GM19193 (cell line): ENCODE measurements around the gene CLIP4.

Experiments used
- POLR2A ChIP-seq: IDR thresholded peaks from 4 replicates; pipeline ENCODE4 v1.6.1; 2011; ENCODE audit not compliant: insufficient read depth, insufficient read length; ENCODE audit errors: extremely low read depth

Gene CLIP4

DNA sequence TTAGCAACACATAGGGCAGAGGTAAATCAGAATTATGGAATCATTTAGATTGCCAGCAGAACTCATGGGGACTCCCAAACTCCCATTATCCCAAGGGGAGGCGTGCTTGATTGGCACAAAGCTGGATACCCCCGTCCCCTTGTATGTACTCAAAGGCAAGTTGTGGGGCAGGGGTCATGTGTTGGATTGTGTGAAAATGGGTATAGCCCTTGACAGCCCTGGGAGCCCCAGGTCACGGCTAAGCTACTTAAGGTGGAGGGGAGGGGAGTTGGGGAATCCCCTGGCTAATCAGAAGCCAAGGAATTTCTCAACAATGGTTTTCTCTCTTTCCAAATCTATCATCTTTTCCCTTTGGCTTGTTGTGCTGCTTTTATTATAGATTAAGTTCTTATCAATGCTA lies 32.7 kb downstream of the CLIP4 start:
- no peak for TF ChIP-seq POLR2A

DNA sequence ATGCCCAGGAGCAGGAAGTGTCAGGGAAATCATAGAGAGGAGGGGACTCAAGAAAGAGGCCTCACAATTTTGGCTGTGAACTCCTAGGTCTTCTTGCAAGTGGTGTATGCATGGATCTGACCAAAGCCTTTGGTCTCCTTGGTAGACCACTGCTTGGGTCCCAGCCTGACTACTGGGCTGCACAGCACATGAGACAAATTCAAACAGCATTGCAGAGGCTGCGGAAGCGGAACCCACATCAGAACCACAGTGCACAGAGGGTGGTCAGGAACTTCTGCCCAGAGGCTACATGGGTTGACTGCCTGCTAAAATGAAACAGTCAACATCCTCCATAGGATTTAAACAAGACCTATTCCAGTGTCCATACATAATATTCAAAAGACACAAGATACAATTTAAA lies 39.4 kb downstream of the CLIP4 start:
- no peak for TF ChIP-seq POLR2A

- no peak for TF ChIP-seq POLR2A
These were observed 40.4 kb downstream of the CLIP4 start for GRCh38 chr2:29155578-29155977.

DNA sequence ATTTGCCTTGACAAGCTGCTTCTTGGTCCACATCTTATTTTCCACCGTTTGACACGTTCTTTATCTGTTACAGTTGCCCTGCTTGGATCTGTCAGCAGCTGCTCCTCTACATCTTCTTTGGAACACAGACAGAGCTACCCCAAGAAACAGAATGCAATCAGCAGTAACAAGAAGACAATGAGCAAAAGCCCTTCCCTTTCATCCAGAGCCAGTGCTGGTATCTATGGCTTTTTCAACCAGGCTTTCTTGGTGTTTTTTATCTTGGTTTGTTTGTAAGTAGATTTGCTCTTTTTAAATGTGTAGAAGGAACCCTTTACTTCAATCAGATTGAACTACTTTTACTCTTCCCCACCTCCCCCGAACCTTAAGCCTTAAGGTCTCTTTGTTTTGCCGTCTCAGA lies 41.9 kb downstream of the CLIP4 start:
- TF ChIP-seq POLR2A: no peak

- TF ChIP-seq POLR2A: no peak
These were observed 43.9 kb downstream of the CLIP4 start for GRCh38 chr2:29159125-29159524.

DNA sequence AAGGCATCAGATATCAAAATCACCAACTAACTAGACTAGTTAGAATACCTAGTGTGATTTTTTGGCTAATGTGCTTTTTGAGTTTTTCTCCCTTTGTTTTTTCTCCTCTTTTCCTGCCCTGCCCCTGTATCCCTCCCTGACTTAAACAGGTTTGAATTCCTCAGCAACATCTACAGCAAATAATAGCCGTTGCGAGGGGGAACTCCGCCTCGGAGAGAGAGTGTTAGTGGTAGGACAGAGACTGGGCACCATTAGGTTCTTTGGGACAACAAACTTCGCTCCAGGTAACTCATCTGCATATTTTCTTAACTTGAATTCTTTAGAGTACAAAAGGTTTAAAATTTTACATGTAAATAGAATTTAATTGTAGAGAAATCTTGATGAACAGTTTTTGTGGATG lies 45.0 kb downstream of the CLIP4 start:
- no peak for TF ChIP-seq POLR2A

DNA sequence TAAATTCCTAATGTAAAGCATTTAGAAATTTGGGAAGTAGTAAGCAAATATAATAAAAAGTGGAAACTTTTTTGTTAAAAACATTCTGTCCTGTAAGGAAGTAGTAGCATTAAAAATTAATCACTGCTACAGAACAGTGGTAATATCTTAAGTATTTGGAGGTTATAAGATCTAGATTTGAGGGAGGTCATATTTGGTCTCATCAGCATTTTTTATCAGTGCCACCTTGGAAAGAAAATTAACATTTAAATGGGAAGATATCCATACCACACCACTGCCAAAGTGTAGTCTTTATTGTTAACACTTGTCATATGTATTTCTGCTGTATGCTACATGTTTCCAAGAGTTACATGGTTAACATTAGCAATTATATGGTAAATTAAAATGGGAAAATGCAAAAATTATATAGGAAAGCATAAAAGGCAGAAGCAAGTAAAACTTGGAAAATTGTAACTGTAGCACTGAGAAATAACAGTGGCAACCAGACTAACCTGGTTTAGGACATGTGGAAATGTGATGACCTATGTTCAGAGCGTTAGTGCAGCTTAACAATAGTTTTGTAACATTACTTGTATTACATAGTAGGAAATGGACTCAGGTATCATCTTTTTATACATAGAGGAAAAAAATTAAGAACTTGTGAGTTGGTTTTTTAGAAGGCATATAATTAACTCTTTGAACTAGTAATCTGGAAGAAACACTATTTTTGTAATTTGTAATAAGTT lies 47.2 kb downstream of the CLIP4 start:
- TF ChIP-seq POLR2A: no peak

GRCh38 chr2:29164091-29164846 lies 49.1 kb downstream of the CLIP4 start:
- no peak for TF ChIP-seq POLR2A

DNA sequence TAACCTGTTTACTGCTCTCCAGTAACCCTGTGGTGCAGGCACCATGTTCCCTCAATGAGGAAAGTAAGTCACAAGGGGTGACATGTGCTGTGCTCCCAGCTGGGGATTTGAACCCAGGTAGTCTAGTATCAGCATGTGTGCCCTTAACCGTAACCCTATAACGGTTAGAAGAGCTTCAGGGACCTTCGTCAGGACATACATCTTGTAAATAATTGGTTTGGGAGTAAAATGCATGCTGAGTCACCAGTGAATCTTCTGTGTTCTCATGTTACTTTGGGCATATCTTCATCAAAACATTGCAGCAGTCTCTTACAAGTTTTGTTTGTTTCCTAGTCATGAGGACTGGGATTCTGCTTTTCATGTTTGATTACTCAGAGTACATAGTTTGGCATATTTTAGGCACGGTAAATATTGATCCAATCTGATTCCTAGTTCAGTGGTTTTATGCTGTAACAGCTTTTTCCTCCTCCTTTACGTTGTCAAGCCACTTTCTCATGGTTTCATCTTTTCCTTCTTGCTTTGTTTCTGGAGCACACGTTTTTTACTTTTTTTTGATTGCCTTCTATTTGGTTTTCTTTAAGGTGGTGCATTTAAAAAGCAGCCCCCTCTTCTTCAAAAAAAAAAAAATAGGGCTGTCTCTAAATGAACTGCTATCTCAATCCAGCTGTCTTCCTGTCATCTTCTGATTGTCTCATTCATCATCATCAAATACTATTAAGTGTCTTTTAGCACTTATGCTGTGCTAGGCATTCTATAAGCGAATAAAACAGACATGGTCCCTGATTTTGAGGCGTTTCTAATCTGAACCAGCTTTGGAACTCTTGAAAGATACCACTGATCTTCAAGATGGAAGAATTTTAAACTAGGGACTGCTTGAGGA lies 50.4 kb downstream of the CLIP4 start:
- no peak for TF ChIP-seq POLR2A

DNA sequence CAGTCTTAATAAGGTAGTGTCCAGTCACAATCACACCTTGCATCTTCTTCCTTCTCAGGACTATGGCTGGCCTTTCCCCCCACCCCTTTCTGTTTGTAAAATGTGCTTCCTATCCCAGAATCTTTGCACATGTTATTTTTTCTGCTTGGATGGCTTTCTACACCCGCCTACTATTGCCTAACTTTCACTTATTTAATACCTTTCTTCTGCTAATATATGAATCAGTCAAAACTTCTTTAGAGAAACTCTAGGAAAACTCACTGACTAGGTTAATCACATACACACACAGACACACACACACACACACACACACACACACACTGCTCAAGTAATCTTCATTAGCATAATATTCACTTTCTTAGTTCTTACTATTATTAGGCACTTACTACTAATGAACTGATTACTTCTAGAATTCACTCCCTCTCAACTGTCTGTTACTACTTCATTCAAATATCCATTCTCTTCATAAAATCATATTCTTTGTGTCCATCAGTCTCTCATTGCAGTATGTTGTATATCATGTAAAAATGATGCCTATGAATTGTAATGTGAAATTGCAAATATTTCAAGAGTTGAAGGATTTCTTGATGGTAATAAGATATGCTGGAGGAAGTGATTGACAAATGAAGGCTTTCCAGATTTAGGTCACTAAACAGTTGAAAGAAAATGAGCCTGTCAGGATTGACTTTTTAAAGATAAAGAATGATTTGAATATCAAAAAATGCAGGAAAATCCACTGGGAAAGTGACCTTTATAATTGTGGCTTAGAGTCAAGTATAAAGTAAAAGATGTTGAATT lies 51.2 kb downstream of the CLIP4 start:
- no peak for TF ChIP-seq POLR2A

- no peak for TF ChIP-seq POLR2A
These were observed 59.7 kb downstream of the CLIP4 start for GRCh38 chr2:29174937-29175336.

DNA sequence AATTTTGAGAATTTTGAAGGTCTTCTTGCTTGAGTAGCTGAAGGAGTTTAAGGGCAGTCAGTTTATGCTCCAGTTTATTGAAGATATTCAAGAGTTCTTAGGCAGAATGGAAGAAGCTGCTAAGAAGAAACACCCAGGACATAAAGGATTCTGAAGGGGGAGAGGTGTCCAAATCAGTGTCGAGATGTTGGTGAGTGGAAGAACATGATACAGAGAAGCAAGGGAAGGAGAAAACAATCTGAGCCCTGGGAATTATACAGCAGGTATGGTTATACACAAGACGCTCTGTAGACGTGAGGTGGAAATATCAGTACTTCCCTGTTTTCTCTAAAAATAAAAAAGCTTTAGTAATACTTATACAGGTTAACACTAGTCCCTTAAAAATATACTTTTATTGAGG lies 60.1 kb downstream of the CLIP4 start:
- no peak for TF ChIP-seq POLR2A

DNA sequence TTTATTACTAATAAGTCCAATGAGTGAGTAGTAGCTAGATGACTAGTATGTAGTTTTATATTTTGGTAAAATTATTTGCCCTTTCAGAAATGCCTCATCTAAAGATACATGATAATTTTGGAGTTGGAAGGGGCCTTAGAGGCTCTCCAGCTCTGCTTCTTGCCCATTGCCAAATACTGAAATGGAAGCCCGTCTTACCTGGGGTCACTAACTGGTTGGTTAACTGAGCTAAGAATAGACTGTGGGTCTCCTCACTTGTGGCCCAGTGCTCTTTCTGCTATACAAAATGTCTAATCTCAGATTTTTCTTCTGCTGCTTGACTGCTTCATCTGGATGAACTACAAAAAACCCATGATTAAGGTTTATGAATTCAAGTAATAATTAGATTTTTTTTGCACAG lies 67.1 kb downstream of the CLIP4 start:
- TF ChIP-seq POLR2A: no peak

DNA sequence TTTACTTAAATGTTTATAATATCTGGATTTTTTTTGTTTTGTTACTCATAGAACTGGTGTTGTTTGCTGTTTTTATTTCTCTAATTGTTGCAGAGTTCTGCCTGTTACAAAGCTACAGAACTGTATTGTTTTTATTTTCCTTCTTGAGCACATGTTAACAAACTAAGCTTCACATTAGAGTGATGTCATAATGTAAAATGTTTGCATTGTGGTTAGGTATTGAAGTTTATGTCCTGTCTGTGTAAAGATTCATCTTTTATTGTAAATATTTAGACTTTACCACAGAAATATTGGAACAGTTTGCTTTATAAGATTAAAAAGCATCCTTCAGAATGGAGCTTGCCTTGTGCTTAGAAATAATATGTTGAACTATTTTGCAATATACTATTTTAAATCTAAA lies 67.7 kb downstream of the CLIP4 start:
- TF ChIP-seq POLR2A: no peak

GRCh38 chr2:29184531-29184930 lies 69.3 kb downstream of the CLIP4 start:
- TF ChIP-seq POLR2A: no peak
